HG02642 (cell line): ENCODE measurements around the gene KIAA1958.

Experiments
- ATAC-seq: cut with Tn5 transposase; IDR thresholded peaks from one replicate; pipeline ENCODE4 v1.9.1; 2021; ENCODE audit warnings: mild to moderate bottlenecking; ENCODE audit not compliant: unreplicated experiment, poor library complexity

Gene KIAA1958

GRCh38 chr9:112552229-112553056, 65.8 kb downstream of the KIAA1958 start:
- no peak for ATAC-seq

DNA sequence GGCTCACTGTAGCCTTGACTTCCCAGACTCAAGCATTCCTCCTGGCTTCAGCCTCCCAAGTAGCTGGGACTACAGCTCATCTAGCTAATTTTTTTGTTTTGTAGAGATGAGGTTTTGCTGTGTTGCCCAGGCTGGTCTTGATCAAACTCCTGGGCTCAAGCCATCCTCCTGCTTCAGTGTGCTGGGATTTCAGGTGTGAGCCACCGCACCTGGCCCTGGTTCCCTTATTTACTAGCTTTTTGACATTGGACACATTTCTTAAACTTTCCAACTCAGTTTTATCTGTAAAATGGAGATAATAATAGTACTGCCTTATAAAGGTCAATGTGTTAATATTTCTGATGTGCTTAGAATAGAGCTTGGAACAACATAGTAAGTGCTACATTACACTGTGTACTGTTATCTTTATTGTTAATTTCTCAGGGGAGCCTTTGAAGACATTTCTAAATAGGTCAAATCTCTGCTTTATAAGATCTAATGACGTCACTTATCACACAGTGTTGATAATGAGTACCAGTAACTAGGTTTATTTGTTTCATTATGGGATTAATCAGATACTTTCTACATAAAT, 66.7 kb downstream of the KIAA1958 start:
- no peak for ATAC-seq

- ATAC-seq: no peak
Observed at GRCh38 chr9:112554516-112554915, 67.9 kb downstream of the KIAA1958 start.

- no peak for ATAC-seq
Observed at GRCh38 chr9:112555101-112555643, 68.5 kb downstream of the KIAA1958 start.

DNA sequence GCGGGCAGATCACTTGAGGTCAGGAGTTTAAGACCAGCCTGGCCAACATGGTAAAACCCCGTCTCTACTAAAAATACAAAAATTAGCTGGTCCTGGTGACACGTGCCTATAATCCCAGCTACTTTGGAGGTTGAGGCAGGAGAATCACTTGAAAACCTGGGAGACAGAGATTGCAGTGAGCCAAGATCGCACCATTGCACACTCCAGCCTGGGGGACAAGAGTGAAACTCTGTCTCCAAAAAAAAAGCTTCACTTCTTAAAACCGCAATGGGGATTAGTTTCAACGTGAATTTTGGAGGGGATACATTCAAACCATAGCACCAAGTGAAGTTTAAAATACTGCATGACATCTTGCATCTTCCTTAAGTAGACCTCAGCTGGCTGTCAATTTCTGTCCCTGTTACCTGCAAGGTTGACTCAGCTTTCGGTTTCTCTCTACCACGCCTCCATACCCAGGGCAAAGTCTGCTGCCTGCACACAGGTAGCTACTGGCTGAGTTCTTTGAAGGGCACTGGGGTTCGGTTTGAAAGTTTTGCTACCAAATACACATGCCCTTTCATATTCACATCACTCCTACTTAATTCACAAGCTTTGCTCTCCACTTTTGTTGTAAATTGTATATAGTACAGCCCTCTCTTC, 69.3 kb downstream of the KIAA1958 start:
- ATAC-seq: no peak

DNA sequence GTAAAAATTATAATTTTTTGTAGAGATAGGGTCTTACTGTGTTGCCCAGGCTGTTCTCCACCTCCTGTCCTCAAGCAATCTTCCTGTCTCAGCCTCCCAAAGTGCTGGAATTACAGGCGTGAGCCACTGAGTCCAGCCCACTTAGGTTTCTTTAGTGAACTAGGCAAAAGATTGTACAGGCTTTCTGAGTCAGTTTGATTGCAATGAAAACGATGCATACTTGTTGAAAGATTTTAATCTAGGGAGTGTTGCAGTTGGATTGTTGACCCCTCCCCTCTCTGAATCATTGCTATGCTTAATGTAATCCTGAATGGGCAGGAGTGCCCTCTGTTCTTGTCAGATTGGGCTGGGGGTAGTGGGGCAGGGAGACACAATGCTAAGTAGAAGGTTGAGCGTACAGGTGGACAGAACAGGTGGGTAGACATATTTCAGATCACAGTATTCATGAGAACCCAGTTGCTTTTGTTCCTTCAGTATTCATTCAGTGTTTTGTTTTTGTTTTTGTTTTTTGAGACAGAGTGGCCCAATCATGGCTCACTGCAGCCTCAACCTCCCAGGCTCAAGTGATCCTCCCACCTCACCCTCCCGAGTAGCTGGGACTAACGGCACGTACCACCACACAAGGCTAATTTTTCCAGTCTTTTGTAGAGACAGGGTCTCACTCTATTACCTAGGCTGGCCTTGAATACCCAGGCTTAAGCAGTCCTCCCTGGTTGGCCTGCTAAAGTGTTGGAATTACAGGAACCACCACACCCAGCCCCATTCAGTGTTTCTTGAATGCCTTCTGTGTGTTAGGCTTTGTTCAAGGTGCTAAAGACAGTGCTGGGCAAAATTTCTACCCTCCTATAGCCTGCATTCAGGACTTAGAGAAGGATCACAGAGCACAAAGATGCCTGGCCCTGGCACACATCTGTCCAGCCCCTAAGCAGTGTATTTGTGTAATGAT, 70.1 kb downstream of the KIAA1958 start:
- ATAC-seq: no peak

- no peak for ATAC-seq
Observed at GRCh38 chr9:112558476-112558875, 71.8 kb downstream of the KIAA1958 start.

GRCh38 chr9:112558978-112559377, 72.4 kb downstream of the KIAA1958 start:
- ATAC-seq: no peak

DNA sequence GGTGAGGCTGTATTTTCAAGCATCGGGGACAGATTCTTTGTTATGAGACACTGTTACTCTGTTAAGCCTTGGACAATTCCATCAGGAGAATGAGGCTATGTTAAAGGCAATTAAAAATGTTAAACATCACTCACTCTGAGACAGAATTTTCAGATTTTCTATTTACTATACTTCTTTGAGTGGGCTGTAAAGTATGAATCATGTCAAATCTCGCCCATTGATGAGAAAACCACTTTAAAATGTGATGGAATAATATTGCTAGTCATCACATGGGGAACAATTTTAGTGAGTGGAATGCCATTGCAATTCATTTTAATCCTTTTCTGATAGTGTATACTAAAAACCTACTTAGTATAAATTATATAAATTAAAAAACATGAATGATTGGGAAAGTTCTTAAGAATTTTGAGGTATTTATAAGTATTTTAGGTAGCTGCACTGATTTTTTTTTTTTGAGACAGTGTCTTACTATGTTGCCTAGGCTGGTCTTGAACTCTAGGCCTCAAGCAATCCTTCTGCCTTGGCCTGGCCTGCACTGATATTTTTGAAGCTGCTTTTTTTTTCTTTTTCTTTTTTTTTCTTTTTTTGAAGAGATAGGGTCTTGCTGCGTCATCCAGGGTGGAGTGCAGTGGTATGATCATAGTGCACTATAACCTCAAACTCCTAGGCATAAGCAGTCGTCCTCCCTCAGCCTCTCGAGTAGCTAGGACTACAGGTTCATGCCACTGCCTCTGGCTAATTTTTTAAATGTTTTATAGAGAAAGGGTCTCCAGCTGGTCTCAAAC, 73.2 kb downstream of the KIAA1958 start:
- ATAC-seq: no peak

- ATAC-seq: no peak
Observed at GRCh38 chr9:112562235-112562958, 75.8 kb downstream of the KIAA1958 start.

DNA sequence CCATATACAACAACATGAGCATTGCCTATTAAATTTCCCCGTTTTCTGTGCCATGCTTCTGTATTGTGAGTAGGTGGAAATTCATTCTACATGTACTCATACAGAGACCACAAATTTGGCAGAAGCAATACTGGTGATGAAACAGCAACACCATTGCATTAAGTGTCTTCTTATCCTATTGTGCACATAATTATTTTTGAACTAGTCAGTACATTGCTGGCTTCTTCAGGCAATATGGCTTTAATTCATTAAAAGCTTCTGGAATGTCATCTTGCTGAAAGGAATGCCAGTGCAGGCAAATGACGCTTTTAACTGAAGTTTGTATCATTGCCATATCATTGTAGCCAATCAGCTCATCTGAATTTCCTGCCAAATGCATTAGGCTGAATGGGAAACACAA, 82.6 kb downstream of the KIAA1958 start:
- ATAC-seq: no peak

GRCh38 chr9:112570671-112571167, 84.1 kb downstream of the KIAA1958 start:
- no peak for ATAC-seq

DNA sequence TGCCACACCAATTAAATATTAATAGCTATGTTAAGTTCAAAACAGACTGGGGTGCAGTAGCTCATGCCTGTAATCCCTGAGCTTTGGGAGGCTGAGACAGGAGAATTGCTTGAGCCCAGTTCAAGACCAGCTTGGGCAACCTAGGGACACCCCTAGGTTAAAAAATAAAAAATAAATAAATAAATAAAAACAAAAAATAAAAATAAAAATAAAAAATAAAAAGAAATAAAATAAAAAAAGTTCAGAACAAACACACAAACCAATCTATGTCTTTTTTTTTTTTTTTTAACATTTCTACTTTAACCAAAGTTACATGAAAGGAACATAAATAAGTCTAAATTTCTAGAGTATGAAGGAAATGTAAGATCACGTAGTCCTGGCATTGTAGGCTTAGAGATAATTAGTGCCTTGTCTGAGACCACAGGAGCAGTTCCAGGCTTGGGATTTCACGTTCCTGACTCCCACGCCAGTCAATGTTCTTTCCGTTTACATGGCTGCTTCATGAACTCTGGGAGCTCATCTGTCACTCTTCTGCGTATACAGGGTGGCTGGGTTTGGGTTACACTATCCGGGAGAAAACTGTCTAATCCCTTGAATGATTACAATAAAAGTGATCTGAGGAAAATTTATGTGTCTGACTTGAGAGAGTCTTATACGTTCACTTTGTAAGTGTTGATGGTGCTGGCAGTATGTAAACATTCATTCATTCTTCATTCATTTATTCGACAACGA, 85.2 kb downstream of the KIAA1958 start:
- ATAC-seq: no peak

DNA sequence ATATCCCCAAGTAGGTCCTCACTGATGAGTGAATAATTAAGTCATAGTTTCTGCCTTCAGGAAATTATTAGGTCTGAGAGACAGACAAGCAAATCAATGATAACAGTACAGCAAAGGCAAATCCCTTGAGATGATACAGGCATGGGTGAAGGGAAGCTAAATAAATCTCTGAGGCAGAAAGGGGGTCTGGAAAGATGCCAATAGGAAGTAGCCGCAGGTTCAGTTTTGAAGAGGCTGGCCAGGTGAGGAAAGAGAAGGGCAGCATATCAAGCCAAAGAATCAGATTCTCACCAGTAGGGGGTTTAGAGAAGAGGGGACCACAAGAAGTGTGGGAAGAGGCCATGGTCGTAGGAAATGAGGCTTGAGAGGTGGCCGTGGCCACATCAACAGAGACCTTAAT, 85.8 kb downstream of the KIAA1958 start:
- ATAC-seq: no peak

DNA sequence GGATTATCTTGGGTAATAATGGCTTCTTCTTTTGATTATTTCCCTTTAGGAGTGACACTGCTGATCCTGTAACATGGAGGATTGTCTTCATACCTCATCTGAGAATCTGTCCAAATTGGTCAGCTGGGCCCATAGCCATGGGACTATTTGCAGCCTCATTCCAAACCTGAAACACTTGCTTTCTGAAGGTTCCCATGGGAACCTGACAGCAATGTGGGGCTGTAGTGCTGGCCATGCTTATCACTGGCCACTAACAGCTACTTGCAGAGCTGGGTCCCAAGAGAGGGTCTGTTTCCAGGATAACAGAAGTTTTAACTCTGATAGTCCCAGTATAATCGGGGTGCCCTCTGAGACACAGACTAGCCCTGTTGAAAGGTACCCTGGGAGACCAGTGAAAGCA, 87.4 kb downstream of the KIAA1958 start:
- no peak for ATAC-seq

DNA sequence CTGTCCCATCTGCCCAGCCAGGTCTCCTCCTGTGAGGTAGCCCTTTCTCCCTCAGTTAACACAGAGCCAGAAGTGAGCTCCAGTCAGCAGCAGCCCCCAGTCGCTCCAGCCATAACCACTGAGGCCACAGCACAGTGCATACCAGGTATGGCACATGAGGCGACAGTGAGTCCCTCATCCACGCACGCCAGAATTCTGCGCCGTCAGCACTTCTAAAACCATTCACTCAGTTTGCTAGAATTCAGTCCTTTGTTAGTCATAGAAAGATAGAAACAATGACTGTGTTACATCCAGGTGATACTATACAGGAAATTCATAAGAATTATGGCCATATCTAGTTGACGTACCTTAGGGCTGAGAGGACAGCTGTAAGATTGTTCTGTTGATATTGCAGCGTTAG, 88.5 kb downstream of the KIAA1958 start:
- no peak for ATAC-seq

DNA sequence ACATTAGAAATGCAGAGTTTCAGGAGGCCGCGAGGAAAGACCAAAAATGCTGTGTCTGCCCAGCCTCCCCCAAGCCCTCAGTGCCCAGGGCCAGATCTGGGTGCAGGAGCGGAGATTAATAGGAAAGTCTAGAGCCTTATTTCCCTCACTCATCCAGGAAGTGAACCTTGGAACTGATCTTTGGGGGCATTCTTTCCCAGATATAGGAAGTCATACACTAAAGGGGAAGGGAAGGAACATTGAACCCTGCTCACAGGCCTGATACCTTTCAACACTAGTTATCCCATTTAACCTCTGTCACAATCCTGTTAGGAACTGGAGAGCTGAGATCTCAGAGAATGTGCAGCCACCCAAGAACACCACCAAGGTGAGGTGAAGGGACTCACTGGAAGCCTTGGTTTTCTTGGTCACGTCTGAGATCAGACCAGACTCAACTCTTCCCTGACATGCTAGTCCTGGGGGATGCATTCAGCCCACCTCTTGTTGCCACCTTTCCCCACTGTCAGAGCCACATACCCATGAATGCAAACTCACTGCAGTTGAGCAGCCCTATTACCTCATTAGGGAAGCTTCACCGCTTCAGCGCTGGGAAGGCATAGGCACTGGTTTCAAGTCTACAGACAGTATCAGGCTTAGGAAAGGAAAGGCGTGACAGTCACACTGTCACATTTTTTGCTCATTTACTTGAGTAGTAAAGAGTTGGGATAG, 95.0 kb downstream of the KIAA1958 start:
- no peak for ATAC-seq
